HG02884 (cell line): ENCODE measurements around the gene PARD3.

Source experiments
- ATAC-seq: cut with Tn5 transposase; IDR thresholded peaks from one replicate; pipeline ENCODE4 v1.9.1; 2021; ENCODE audit warnings: mild to moderate bottlenecking, moderate library complexity; ENCODE audit not compliant: unreplicated experiment

Gene PARD3

GRCh38 chr10:34126371-34127151 lies 688.5 kb downstream of the PARD3 start:
- no peak for ATAC-seq

- ATAC-seq, result no peak
Observed at GRCh38 chr10:34125702-34126101, 689.4 kb downstream of the PARD3 start.

GRCh38 chr10:34124522-34125035 lies 690.5 kb downstream of the PARD3 start:
- ATAC-seq, result no peak

GRCh38 chr10:34121781-34122622 lies 693.1 kb downstream of the PARD3 start:
- no peak for ATAC-seq

- no peak for ATAC-seq
Observed at GRCh38 chr10:34121125-34121753, 693.9 kb downstream of the PARD3 start.

GRCh38 chr10:34119456-34119855 lies 695.6 kb downstream of the PARD3 start:
- no peak for ATAC-seq

GRCh38 chr10:34116681-34117271 lies 698.3 kb downstream of the PARD3 start:
- ATAC-seq, result no peak

- no peak for ATAC-seq
Observed at GRCh38 chr10:34116220-34116641, 698.9 kb downstream of the PARD3 start.

- no peak for ATAC-seq
Observed at GRCh38 chr10:34114914-34115313, 700.2 kb downstream of the PARD3 start.

GRCh38 chr10:34113504-34114225 lies 701.4 kb downstream of the PARD3 start:
- ATAC-seq, result no peak

GRCh38 chr10:34112171-34112782 lies 702.8 kb downstream of the PARD3 start:
- ATAC-seq, result no peak

- ATAC-seq, result no peak
Observed at GRCh38 chr10:34111179-34111578, 703.9 kb downstream of the PARD3 start.

- ATAC-seq, result no peak
Observed at GRCh38 chr10:34109952-34110702, 705.0 kb downstream of the PARD3 start.

GRCh38 chr10:34109495-34109894 lies 705.6 kb downstream of the PARD3 start:
- no peak for ATAC-seq

- ATAC-seq, result no peak
Observed at GRCh38 chr10:34107626-34108516, 707.2 kb downstream of the PARD3 start.

GRCh38 chr10:34106356-34106885 lies 708.7 kb downstream of the PARD3 start:
- no peak for ATAC-seq

GRCh38 chr10:34104829-34105572 lies 710.1 kb downstream of the PARD3 start:
- ATAC-seq, result no peak
